SK-N-SH treated with all-trans-retinoic acid at 6 μM for 48 hours (cell line): ENCODE results near the gene REEP1.

Source experiments
- CSDC2 ChIP-seq: fragments of 250-450 bp; sonication (Bioruptor Pico); IDR thresholded peaks from 2 replicates; pipeline ENCODE4 v1.5.0; 2020; ENCODE audit warnings: mild to moderate bottlenecking, moderate library complexity
- CSRNP3 ChIP-seq: fragments of 250-450 bp; sonication (Bioruptor Pico); IDR thresholded peaks from 2 replicates; pipeline ENCODE4 v1.5.1; 2021; ENCODE audit warnings: mild to moderate bottlenecking, moderate library complexity
- PATZ1 ChIP-seq: fragments of 250-450 bp; sonication (Bioruptor Pico); IDR thresholded peaks from 2 replicates; pipeline ENCODE4 v1.8.0; 2020; ENCODE audit warnings: mild to moderate bottlenecking, moderate library complexity, borderline replicate concordance
- POU6F1 ChIP-seq: fragments of 250-450 bp; sonication (Bioruptor Pico); IDR thresholded peaks from 2 replicates; pipeline ENCODE4 v1.8.0; 2021; ENCODE audit warnings: low read depth, mild to moderate bottlenecking, moderate library complexity, borderline replicate concordance
- RARB ChIP-seq: fragments of 250-450 bp; sonication (Bioruptor Pico); IDR thresholded peaks from 2 replicates; pipeline ENCODE4 v1.8.0; 2021; ENCODE audit warnings: mild to moderate bottlenecking, moderate library complexity
- TSHZ2 ChIP-seq: fragments of 250-450 bp; sonication (Bioruptor Pico); IDR thresholded peaks from 2 replicates; pipeline ENCODE4 v1.5.0; 2020; ENCODE audit warnings: mild to moderate bottlenecking, moderate library complexity
- ZFP3 ChIP-seq: fragments of 250-450 bp; sonication (Bioruptor Pico); IDR thresholded peaks from 2 replicates; pipeline ENCODE4 v1.5.0; 2020; ENCODE audit warnings: mild to moderate bottlenecking, moderate library complexity

GRCh38 chr2:86249176-86249575 is 88.2 kb downstream of the REEP1 start:
- TF ChIP-seq RARB (CRISPR knock-in tag) = no peak
- TF ChIP-seq ZFP3 (CRISPR knock-in tag) = no peak
- TF ChIP-seq PATZ1 = no peak
- no peak for TF ChIP-seq CSDC2
- no peak for TF ChIP-seq CSRNP3 (CRISPR knock-in tag)
- no peak for TF ChIP-seq POU6F1
- no peak for TF ChIP-seq TSHZ2 (CRISPR knock-in tag)
